ENCODE data around the gene NGF.

Gene NGF

GRCh38 chr1:115320377-115320776, 17.7 kb downstream of the NGF start:
- Histone ChIP-seq H3K36me3 (ENCODE audit: control insufficient read depth, insufficient read depth, low read length) (no peaks in the 10 kb centered on the region), H2BK120ac (ENCODE audit: low read depth, low read length) (no peak overlapping the region), H3K4me3 (ENCODE audit: low read length) (no peak overlapping the region), H3K4ac (ENCODE audit: low read depth, low read length) (no peak overlapping the region), H2BK5ac (ENCODE audit: low read length) (no peak overlapping the region), H3K18ac (ENCODE audit: low read length) (no peak overlapping the region), H4K5ac (ENCODE audit: low read length) (no peak overlapping the region), H3K23ac (ENCODE audit: low read length) (no peak overlapping the region), H3K27ac (ENCODE audit: low read depth, low read length) (no peak overlapping the region), H3K4me1 (ENCODE audit: control insufficient read depth, low read depth, low read length) (no peaks in the 10 kb centered on the region), H2BK15ac (replicated peaks; ENCODE audit: low read depth) (no peak overlapping the region), H2AK5ac (ENCODE audit: low read length) (no peak overlapping the region), H3K27me3 (ENCODE audit: insufficient read depth, low read length, poor library complexity) (no peaks in the 10 kb centered on the region), H3K79me2 (ENCODE audit: control insufficient read depth, insufficient read depth, low read length) (no peaks in the 10 kb centered on the region), H3K56ac (ENCODE audit: low read length) (no peak overlapping the region), H3K4me2 (ENCODE audit: low read length) (no peak overlapping the region), H4K8ac (ENCODE audit: low read depth, low read length) (no peak overlapping the region), H3K79me1 (ENCODE audit: low read length) (no peaks in the 10 kb centered on the region), H3K9ac (ENCODE audit: low read length) (no peak overlapping the region)
- DNase-seq: no peak
- no CpG with 5 or more reads among the region's 6 CpGs for WGBS (ENCODE audit: extremely low coverage, insufficient coverage, low lambda C conversion rate)

GRCh38 chr1:115319706-115320105, 18.3 kb downstream of the NGF start:
- Histone ChIP-seq H3K18ac (ENCODE audit: low read length) (no peak overlapping the region), H3K4me1 (ENCODE audit: control insufficient read depth, low read depth, low read length) (no peaks in the 10 kb centered on the region)

GRCh38 chr1:115317101-115318012, 20.7 kb downstream of the NGF start:
- Histone ChIP-seq H3K4me1 (ENCODE audit: control insufficient read depth, low read depth, low read length) (no peaks in the 10 kb centered on the region), H2AK5ac (ENCODE audit: low read length) (no peak overlapping the region), H3K4me2 (ENCODE audit: low read length) (no peak overlapping the region), H2BK15ac (replicated peaks; ENCODE audit: low read depth) (no peak overlapping the region), H3K27me3 (ENCODE audit: insufficient read depth, low read length, poor library complexity) (no peaks in the 10 kb centered on the region), H2BK5ac (ENCODE audit: low read length) (no peak overlapping the region), H3K79me1 (ENCODE audit: low read length) (no peaks in the 10 kb centered on the region), H4K8ac (ENCODE audit: low read depth, low read length) (no peak overlapping the region), H3K9ac (ENCODE audit: low read length) (no peak overlapping the region), H3K4me3 (ENCODE audit: low read length) (no peak overlapping the region), H3K36me3 (ENCODE audit: control insufficient read depth, insufficient read depth, low read length) (no peaks in the 10 kb centered on the region), H2BK120ac (ENCODE audit: low read depth, low read length) (no peak overlapping the region), H3K4ac (ENCODE audit: low read depth, low read length) (no peak overlapping the region), H3K18ac (ENCODE audit: low read length) (no peak overlapping the region), H3K27ac (ENCODE audit: low read depth, low read length) (no peak overlapping the region), H3K23ac (ENCODE audit: low read length) (peak overlapping the region; percentile 61), H3K56ac (ENCODE audit: low read length) (no peak overlapping the region), H3K79me2 (ENCODE audit: control insufficient read depth, insufficient read depth, low read length) (no peaks in the 10 kb centered on the region), H4K5ac (ENCODE audit: low read length) (no peak overlapping the region)
- no CpG with 5 or more reads among the region's 11 CpGs for WGBS (ENCODE audit: extremely low coverage, insufficient coverage, low lambda C conversion rate)
- DNase-seq: no peak

More at GRCh38 chr1:115319706-115320105, 18.3 kb downstream of the NGF start:
- no peak overlapping the region for H2AK5ac ChIP-seq (ENCODE audit: low read length)
- H3K79me2 ChIP-seq (ENCODE audit: control insufficient read depth, insufficient read depth, low read length): no peaks in the 10 kb centered on the region
- H3K36me3 ChIP-seq (ENCODE audit: control insufficient read depth, insufficient read depth, low read length): no peaks in the 10 kb centered on the region
- H2BK120ac ChIP-seq (ENCODE audit: low read depth, low read length): no peak overlapping the region
- H4K5ac ChIP-seq (ENCODE audit: low read length): no peak overlapping the region
- no peak overlapping the region for H4K8ac ChIP-seq (ENCODE audit: low read depth, low read length)
- no peak overlapping the region for H3K27ac ChIP-seq (ENCODE audit: low read depth, low read length)
- H2BK15ac ChIP-seq (replicated peaks; ENCODE audit: low read depth): no peak overlapping the region
- no peaks in the 10 kb centered on the region for H3K79me1 ChIP-seq (ENCODE audit: low read length)
- DNase-seq: no peak
- no peak overlapping the region for H3K23ac ChIP-seq (ENCODE audit: low read length)
- no peak overlapping the region for H3K4me2 ChIP-seq (ENCODE audit: low read length)
- no peak overlapping the region for H2BK5ac ChIP-seq (ENCODE audit: low read length)
- WGBS (ENCODE audit: extremely low coverage, insufficient coverage, low lambda C conversion rate): no CpG with 5 or more reads among the region's 5 CpGs
- H3K56ac ChIP-seq (ENCODE audit: low read length): no peak overlapping the region
- H3K27me3 ChIP-seq (ENCODE audit: insufficient read depth, low read length, poor library complexity): no peaks in the 10 kb centered on the region
- no peak overlapping the region for H3K4ac ChIP-seq (ENCODE audit: low read depth, low read length)
- no peak overlapping the region for H3K4me3 ChIP-seq (ENCODE audit: low read length)
- no peak overlapping the region for H3K9ac ChIP-seq (ENCODE audit: low read length)

- no peak overlapping the region for H2BK5ac ChIP-seq (ENCODE audit: low read length)
- H3K27ac ChIP-seq (ENCODE audit: low read depth, low read length): no peak overlapping the region
- H4K8ac ChIP-seq (ENCODE audit: low read depth, low read length): no peak overlapping the region
- no peak overlapping the region for H3K4me2 ChIP-seq (ENCODE audit: low read length)
- no CpG with 5 or more reads among the region's 3 CpGs for WGBS (ENCODE audit: extremely low coverage, insufficient coverage, low lambda C conversion rate)
- no peak overlapping the region for H3K4me3 ChIP-seq (ENCODE audit: low read length)
- H3K56ac ChIP-seq (ENCODE audit: low read length): no peak overlapping the region
- H3K79me2 ChIP-seq (ENCODE audit: control insufficient read depth, insufficient read depth, low read length): no peaks in the 10 kb centered on the region
- no peaks in the 10 kb centered on the region for H3K27me3 ChIP-seq (ENCODE audit: insufficient read depth, low read length, poor library complexity)
- no peak overlapping the region for H3K18ac ChIP-seq (ENCODE audit: low read length)
- no peaks in the 10 kb centered on the region for H3K4me1 ChIP-seq (ENCODE audit: control insufficient read depth, low read depth, low read length)
- H2BK15ac ChIP-seq (replicated peaks; ENCODE audit: low read depth): no peak overlapping the region
- H3K36me3 ChIP-seq (ENCODE audit: control insufficient read depth, insufficient read depth, low read length): no peaks in the 10 kb centered on the region
- no peaks in the 10 kb centered on the region for H3K79me1 ChIP-seq (ENCODE audit: low read length)
- no peak overlapping the region for H3K9ac ChIP-seq (ENCODE audit: low read length)
- H2BK120ac ChIP-seq (ENCODE audit: low read depth, low read length): no peak overlapping the region
- peak; percentile 89 for DNase-seq
- no peak overlapping the region for H4K5ac ChIP-seq (ENCODE audit: low read length)
- H3K4ac ChIP-seq (ENCODE audit: low read depth, low read length): no peak overlapping the region
- H3K23ac ChIP-seq (ENCODE audit: low read length): no peak overlapping the region
- no peak overlapping the region for H2AK5ac ChIP-seq (ENCODE audit: low read length)
Observed at GRCh38 chr1:115314765-115315164, 23.3 kb downstream of the NGF start.

GRCh38 chr1:115314092-115314491, 24.0 kb downstream of the NGF start:
- Histone ChIP-seq H2BK15ac (replicated peaks; ENCODE audit: low read depth) (no peak overlapping the region), H3K23ac (ENCODE audit: low read length) (no peak overlapping the region), H2AK5ac (ENCODE audit: low read length) (no peak overlapping the region), H3K4ac (ENCODE audit: low read depth, low read length) (no peak overlapping the region), H3K27me3 (ENCODE audit: insufficient read depth, low read length, poor library complexity) (no peaks in the 10 kb centered on the region), H3K36me3 (ENCODE audit: control insufficient read depth, insufficient read depth, low read length) (no peaks in the 10 kb centered on the region), H3K4me1 (ENCODE audit: control insufficient read depth, low read depth, low read length) (no peaks in the 10 kb centered on the region), H4K5ac (ENCODE audit: low read length) (no peak overlapping the region), H3K27ac (ENCODE audit: low read depth, low read length) (no peak overlapping the region), H3K4me2 (ENCODE audit: low read length) (no peak overlapping the region), H3K56ac (ENCODE audit: low read length) (no peak overlapping the region), H3K4me3 (ENCODE audit: low read length) (no peak overlapping the region), H3K18ac (ENCODE audit: low read length) (no peak overlapping the region), H4K8ac (ENCODE audit: low read depth, low read length) (no peak overlapping the region), H2BK120ac (ENCODE audit: low read depth, low read length) (no peak overlapping the region), H2BK5ac (ENCODE audit: low read length) (no peak overlapping the region), H3K79me1 (ENCODE audit: low read length) (no peaks in the 10 kb centered on the region), H3K79me2 (ENCODE audit: control insufficient read depth, insufficient read depth, low read length) (no peaks in the 10 kb centered on the region), H3K9ac (ENCODE audit: low read length) (no peak overlapping the region)
- no peak for DNase-seq
- WGBS (ENCODE audit: extremely low coverage, insufficient coverage, low lambda C conversion rate): no CpG with 5 or more reads among the region's 4 CpGs
